Kidney epithelial cell (primary cell): ENCODE data around the gene SH3BGR. TPM values are rescaled to one million over a fixed set of nuclear protein-coding genes. Genes with fewer than 3 reads are reported as not detected.

Experiments
- DNase-seq: peaks from one replicate; pipeline ENCODE4 v3.0.0-alpha.2; 2010; ENCODE audit warnings: low read depth
- H3K27me3 ChIP-seq: 2 replicates; pipeline ENCODE4 v1.6.0; 2011; ENCODE audit warnings: low read length; ENCODE audit not compliant: control insufficient read depth, insufficient read depth
- H3K36me3 ChIP-seq: 2 replicates; pipeline ENCODE4 v1.5.1; 2011; ENCODE audit warnings: low read length; ENCODE audit not compliant: control insufficient read depth, insufficient read depth
- H3K4me3 ChIP-seq: 2 replicates; pipeline ENCODE4 v1.5.1; 2011; ENCODE audit warnings: low read depth, mild to moderate bottlenecking, control low read depth, low read length
- total RNA-seq: library from RNA; depleted of rRNA; stranded (reverse); fragments of >200 nt; gene quantifications from 2 replicates; pipeline ENCODE4 v1.2.3, GENCODE V29; 2015
- TF ChIP-seq, protein P1 (sequence below): IDR thresholded peaks from 2 replicates; pipeline ENCODE4 v1.5.1; 2011; ENCODE audit warnings: mild to moderate bottlenecking, moderate library complexity, low read length, control low read depth, inconsistent platforms; ENCODE audit not compliant: insufficient read depth, poor library complexity, severe bottlenecking

SH3BGR gene
- total RNA-seq, 1 donor from 2014 or later: 6.9 TPM

GRCh38 chr21:39562791-39563770 lies 111.3 kb downstream of the SH3BGR start:
- H3K36me3 ChIP-seq: no peaks in the 10 kb centered on the region
- TF ChIP-seq, protein P1, sequence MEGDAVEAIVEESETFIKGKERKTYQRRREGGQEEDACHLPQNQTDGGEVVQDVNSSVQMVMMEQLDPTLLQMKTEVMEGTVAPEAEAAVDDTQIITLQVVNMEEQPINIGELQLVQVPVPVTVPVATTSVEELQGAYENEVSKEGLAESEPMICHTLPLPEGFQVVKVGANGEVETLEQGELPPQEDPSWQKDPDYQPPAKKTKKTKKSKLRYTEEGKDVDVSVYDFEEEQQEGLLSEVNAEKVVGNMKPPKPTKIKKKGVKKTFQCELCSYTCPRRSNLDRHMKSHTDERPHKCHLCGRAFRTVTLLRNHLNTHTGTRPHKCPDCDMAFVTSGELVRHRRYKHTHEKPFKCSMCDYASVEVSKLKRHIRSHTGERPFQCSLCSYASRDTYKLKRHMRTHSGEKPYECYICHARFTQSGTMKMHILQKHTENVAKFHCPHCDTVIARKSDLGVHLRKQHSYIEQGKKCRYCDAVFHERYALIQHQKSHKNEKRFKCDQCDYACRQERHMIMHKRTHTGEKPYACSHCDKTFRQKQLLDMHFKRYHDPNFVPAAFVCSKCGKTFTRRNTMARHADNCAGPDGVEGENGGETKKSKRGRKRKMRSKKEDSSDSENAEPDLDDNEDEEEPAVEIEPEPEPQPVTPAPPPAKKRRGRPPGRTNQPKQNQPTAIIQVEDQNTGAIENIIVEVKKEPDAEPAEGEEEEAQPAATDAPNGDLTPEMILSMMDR: no peak
- DNase-seq: no peak
- no peak overlapping the region for H3K4me3 ChIP-seq
- H3K27me3 ChIP-seq: no peaks in the 10 kb centered on the region

GRCh38 chr21:39564200-39564599 lies 112.4 kb downstream of the SH3BGR start:
- no peak for DNase-seq
- H3K27me3 ChIP-seq: no peaks in the 10 kb centered on the region
- no peak overlapping the region for H3K4me3 ChIP-seq
- H3K36me3 ChIP-seq: no peaks in the 10 kb centered on the region
- TF ChIP-seq, protein P1: no peak

Other genes starting within 250 kb of the SH3BGR start
- gene BRWD1, start 138.3 kb upstream of the SH3BGR start, total RNA-seq: 20.3 and 26.3 TPM in 2 replicates
- gene HMGN1, start 102.9 kb upstream of the SH3BGR start, total RNA-seq: 330 and 352 TPM in 2 replicates
- gene LCA5L, start 6.2 kb upstream of the SH3BGR start, total RNA-seq: 2.0 and 4.4 TPM in 2 replicates
- gene B3GALT5, start 161.0 kb downstream of the SH3BGR start, total RNA-seq: 4.3 and 5.8 TPM in 2 replicates